BJ (cell line): ENCODE measurements around the gene CDX2. TPM values are rescaled to one million over a fixed set of nuclear protein-coding genes. Genes with fewer than 3 reads are reported as not detected.
"Not testable (repeated sequence)": the region's sequence is repeated elsewhere in the genome, so short reads cannot be mapped to it uniquely, and the experiment has no call there.

Source experiments
- CTCF ChIA-PET: fragments of 350-600 bp; formaldehyde crosslinking; extraction: SDS; loops from one replicate; lab custom pipeline; 2021; ENCODE audit warnings: antibody characterized with exemption, inconsistent platforms; lab: Yijun Ruan, JAX
- POLR2A ChIA-PET: fragments of 300-600 bp; sonication (Branson Sonifier 250); formaldehyde crosslinking; extraction: SDS; loops from one replicate; lab custom pipeline; 2021; ENCODE audit warnings: antibody characterized with exemption; lab: Charles Lee
- DNase-seq: peaks from one replicate; pipeline ENCODE4 v3.0.0-alpha.2; 2011; ENCODE audit warnings: low read depth
- H3K27me3 ChIP-seq: 2 replicates; pipeline ENCODE4 v1.6.0; 2011; ENCODE audit warnings: low read length; ENCODE audit not compliant: control insufficient read depth, insufficient read depth
- H3K36me3 ChIP-seq: 2 replicates; pipeline ENCODE4 v1.5.1; 2011; ENCODE audit warnings: low read length; ENCODE audit not compliant: control insufficient read depth, insufficient read depth
- H3K4me3 ChIP-seq: 2 replicates; pipeline ENCODE4 v1.5.1; 2011; ENCODE audit warnings: low read depth, mild to moderate bottlenecking, control low read depth, low read length
- polyA plus RNA-seq: library from polyadenylated mRNA; depleted of rRNA; stranded (reverse); fragments of >200 nt; gene quantifications from 2 replicates; pipeline ENCODE4 v1.2.3, GENCODE V29; 2011
- TF ChIP-seq, protein P1 (sequence below): IDR thresholded peaks from 2 replicates; pipeline ENCODE4 v1.5.1; 2011; ENCODE audit warnings: low read depth, mild to moderate bottlenecking, control low read depth, inconsistent platforms, low read length, moderate library complexity; ENCODE audit not compliant: insufficient read depth

The CDX2 gene
- polyA plus RNA-seq, 1 experiment, result not detected

DNA sequence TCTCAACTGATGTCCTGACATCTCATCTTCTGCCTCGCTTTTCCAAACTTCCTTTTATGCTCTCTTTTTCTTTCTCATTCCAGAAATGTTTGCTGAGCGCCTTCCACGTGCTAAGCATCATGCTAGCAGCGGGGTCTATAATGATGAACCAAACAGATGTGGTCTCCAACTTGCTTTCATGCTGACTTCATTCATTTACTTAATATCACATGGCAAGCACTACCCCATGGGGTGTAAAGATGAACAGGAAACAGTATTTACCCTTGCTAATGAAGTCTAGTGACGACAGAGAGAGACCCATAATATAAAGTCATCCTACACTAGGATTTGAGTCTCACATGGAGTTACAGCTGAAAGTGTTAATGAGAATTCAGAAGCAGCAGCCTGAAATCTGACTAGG is 40.9 kb upstream of the CDX2 start:
- TF ChIP-seq, protein P1, sequence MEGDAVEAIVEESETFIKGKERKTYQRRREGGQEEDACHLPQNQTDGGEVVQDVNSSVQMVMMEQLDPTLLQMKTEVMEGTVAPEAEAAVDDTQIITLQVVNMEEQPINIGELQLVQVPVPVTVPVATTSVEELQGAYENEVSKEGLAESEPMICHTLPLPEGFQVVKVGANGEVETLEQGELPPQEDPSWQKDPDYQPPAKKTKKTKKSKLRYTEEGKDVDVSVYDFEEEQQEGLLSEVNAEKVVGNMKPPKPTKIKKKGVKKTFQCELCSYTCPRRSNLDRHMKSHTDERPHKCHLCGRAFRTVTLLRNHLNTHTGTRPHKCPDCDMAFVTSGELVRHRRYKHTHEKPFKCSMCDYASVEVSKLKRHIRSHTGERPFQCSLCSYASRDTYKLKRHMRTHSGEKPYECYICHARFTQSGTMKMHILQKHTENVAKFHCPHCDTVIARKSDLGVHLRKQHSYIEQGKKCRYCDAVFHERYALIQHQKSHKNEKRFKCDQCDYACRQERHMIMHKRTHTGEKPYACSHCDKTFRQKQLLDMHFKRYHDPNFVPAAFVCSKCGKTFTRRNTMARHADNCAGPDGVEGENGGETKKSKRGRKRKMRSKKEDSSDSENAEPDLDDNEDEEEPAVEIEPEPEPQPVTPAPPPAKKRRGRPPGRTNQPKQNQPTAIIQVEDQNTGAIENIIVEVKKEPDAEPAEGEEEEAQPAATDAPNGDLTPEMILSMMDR, result no peak
- ChIA-PET CTCF (no interaction called here), POLR2A (no interaction called here)
- peaks cover 2% of the 10 kb centered on the region for H3K27me3 ChIP-seq
- no peak for DNase-seq
- H3K4me3 ChIP-seq, result no peak overlapping the region
- no peaks in the 10 kb centered on the region for H3K36me3 ChIP-seq

DNA sequence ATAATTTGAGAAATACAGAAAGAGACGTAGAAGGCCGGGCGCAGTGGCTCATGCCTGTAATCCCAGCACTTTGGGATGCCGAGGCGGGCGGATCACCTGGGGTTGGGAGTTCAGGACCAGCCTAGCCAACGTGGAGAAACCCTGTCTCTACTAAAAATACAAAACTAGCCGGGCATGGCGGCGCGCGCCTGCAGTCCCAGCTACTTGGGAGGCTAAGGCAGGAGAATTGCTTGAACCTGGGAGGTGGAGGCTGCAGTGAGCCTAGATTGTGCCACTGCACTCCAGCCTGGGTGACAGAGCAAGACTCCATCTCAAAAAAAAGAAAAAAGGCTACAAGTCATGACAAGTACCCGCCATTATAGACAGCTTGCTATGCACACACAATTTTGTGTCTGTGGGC is 35.9 kb upstream of the CDX2 start:
- CTCF ChIA-PET, result interaction anchor here (0.6 kb wide), 1 partner anchor 141 kb away, joined by 4 read pairs; no protein-coding TSS in a partner anchor
- H3K36me3 ChIP-seq, POLR2A ChIA-PET: not testable (repeated sequence)

DNA sequence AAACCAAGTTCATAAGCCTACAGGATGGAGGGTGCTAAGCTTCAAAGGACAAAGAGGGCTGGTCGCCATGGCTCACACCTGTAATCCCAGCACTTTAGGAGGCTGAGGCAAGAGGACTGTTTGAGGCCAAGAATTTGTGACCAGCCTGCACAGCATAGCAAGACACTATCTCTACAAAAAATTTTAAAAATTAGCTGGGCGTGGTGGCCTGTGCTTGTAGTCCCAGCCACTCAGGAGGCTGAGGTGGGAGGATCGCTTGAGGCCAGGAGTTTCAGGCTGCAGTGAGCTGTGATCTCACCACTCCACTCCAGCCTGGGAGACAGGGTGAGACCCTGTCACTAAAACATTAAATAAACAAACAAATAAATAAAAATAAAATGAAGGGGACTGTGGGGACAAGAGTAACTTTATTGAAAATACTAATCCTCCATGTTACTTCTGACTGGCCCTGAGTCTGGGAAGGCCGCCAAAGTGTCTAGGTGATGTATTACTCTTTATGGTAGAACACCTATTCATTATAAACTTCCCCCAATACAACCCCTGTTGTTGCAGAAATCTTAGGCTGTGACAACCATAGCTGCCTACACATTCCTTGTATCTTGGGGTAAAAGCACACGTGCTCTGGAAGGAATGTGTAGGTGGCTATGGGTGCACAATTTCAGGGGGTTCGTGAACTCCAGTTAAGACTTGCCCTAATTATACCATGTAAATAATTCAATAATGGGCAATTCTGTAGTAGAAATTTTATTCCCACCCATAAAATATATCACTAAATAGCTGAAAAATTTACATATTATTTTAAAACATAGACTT is 34.0 kb upstream of the CDX2 start:
- CTCF ChIA-PET, result interaction anchor here (1.0 kb wide), 1 partner anchor 22 kb away, joined by 3 read pairs; no protein-coding TSS in a partner anchor

More for the DNA sequence above, 35.9 kb upstream of the CDX2 start:
- not testable (repeated sequence) for H3K27me3 ChIP-seq, DNase-seq, H3K4me3 ChIP-seq

DNA sequence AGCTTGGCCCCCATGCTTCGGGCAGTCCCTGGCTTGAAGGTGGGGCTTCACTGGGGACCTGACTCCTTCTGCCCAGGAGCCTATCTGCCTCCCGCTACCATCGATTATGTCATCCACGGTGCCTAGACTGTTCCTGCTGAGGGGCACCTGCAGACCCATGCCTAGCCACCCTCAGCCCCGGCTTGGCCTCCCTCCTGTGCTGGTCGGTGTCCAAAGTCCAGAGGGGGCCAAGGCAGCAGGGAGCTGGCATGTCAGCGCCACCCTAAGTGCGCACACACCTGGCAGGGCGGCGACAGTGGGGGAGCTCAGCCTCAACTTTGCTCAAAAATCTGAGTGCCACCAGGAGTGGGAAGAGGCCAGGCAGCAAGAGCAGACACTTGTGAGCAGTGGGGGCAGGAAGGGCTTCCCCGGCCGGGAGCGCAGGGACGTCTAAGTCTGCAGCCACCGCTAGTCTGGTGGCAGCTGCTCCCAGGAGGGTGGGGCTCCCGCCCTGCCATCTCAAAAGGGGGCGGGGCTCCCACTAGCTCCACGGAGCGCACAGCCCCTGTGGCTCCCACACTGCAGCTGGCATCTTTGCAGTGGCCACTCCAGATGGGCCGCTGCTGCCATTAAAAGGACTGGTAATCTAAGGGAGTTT is 32.8 kb upstream of the CDX2 start:
- Histone ChIP-seq H3K4me3 (no peak overlapping the region), H3K27me3 (no peaks in the 10 kb centered on the region), H3K36me3 (no peaks in the 10 kb centered on the region)
- DNase-seq, result no peak
- TF ChIP-seq, protein P1, result no peak
- ChIA-PET CTCF (interaction anchor here (1.0 to 1.5 kb wide), 5 partner anchors 19 to 640 kb away, joined by 3 read pairs; no protein-coding TSS in a partner anchor), POLR2A (no interaction called here)

More for the DNA sequence above, 34.0 kb upstream of the CDX2 start:
- Histone ChIP-seq H3K4me3 (no peak overlapping the region), H3K27me3 (no peaks in the 10 kb centered on the region), H3K36me3 (no peaks in the 10 kb centered on the region)
- TF ChIP-seq, protein P1, result no peak
- no peak for DNase-seq
- POLR2A ChIA-PET, result no interaction called here

DNA sequence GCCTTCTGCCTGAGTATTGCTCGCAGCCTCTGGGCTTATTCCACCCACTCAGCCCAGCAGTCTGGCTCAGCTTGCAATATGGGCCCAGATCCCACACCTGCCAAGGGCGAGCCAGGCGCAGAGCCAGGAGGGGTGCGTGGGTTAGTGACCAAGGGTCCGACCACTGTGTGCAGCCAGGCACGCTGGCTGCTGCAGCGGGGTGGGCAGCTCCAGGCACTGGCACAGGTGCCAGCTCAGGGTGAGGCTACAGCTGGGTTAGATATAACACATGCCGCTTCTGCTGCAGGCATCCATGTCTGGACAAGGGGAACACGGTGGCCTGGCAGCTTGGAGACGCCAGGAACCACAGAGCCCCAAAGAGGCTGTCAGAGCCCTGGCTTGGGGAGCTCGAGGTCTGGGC is 31.9 kb upstream of the CDX2 start:
- POLR2A ChIA-PET, result no interaction called here
- CTCF ChIA-PET, result interaction anchor here (0.5 to 1.5 kb wide), 5 partner anchors 18 to 1830 kb away, joined by 3 read pairs; no protein-coding TSS in a partner anchor
- Histone ChIP-seq H3K27me3 (no peaks in the 10 kb centered on the region), H3K36me3 (no peaks in the 10 kb centered on the region), H3K4me3 (no peak overlapping the region)
- DNase-seq, result no peak
- TF ChIP-seq, protein P1, result no peak
